B cell (primary cell): ENCODE results near the gene TRIM44. TPM values are rescaled to one million over a fixed set of nuclear protein-coding genes. Genes with fewer than 3 reads are reported as not detected.

Experiments
- ATAC-seq: fragments of 200-7000 bp; cut with Tn5 transposase; one replicate; pipeline ENCODE4 v1.10.0; 2021; ENCODE audit warnings: low read depth, mild to moderate bottlenecking, moderate number of reproducible peaks, moderate library complexity
- CTCF ChIA-PET: fragments of 350-600 bp; sonication (Branson Sonifier 250); formaldehyde crosslinking; loops from one replicate; lab custom pipeline; 2021; ENCODE audit warnings: antibody characterized with exemption, inconsistent platforms; lab: Charles Lee
- POLR2A ChIA-PET: fragments of 350-600 bp; sonication (Branson Sonifier 250); formaldehyde crosslinking; loops from one replicate; lab custom pipeline; 2021; ENCODE audit warnings: antibody characterized with exemption; lab: Charles Lee
- DNase-seq: peaks from one replicate; pipeline ENCODE4 v3.0.0; 2013
- H2AFZ ChIP-seq: 2 replicates; pipeline ENCODE4 v1.6.1; 2012; ENCODE audit warnings: mild to moderate bottlenecking, low read depth, low read length; ENCODE audit not compliant: insufficient read depth, poor library complexity, severe bottlenecking
- H3K27ac ChIP-seq, 2 donors: 1 replicate in 1 of 2; 2 replicates in 1 of 2; pipeline ENCODE4 v1.5.1; 2012 to 2013; ENCODE audit warnings: low read length in 2 of 2, mild to moderate bottlenecking in 2 of 2, moderate library complexity in 1 of 2
- H3K27me3 ChIP-seq, 4 experiments: fragments of 200-600 bp in 1 of 4; sonication (generic) in 1 of 4; replicated peaks in 1 of 4; 1 replicate in 2 of 4; 2 replicates in 2 of 4; pipeline versions ENCODE4 v1.6.1 to v1.7.0; 2013 to 2016; ENCODE audit warnings: low read length in 3 of 4, mild to moderate bottlenecking in 2 of 4, mixed read lengths in 1 of 4, moderate library complexity in 1 of 4; ENCODE audit not compliant: insufficient read depth in 4 of 4, control insufficient read depth in 3 of 4; ENCODE audit errors: control extremely low read depth in 1 of 4
- H3K36me3 ChIP-seq, 2 experiments: replicated peaks in 1 of 2; 1 replicate in 1 of 2; 2 replicates in 1 of 2; pipeline versions ENCODE4 v1.6.1 to v1.7.1; 2013; ENCODE audit warnings: low read length in 1 of 2; ENCODE audit not compliant: insufficient read depth in 2 of 2, control insufficient read depth in 1 of 2; ENCODE audit errors: control extremely low read depth in 1 of 2, extremely low read depth in 1 of 2
- H3K4me1 ChIP-seq, 2 donors: fragments of 200-600 bp in 1 of 2; sonication (generic) in 1 of 2; 1 replicate in 1 of 2; 2 replicates in 1 of 2; pipeline versions ENCODE4 v1.5.1 to v1.6.1; 2013 to 2017; ENCODE audit warnings: low read length in 2 of 2; ENCODE audit not compliant: control insufficient read depth in 2 of 2, insufficient read depth in 2 of 2
- H3K4me2 ChIP-seq: replicated peaks from 2 replicates; pipeline ENCODE3; 2012; ENCODE audit warnings: mild to moderate bottlenecking, low read depth, low read length; ENCODE audit not compliant: poor library complexity, severe bottlenecking
- H3K4me3 ChIP-seq, 5 experiments: fragments of 200-600 bp in 1 of 5; sonication (generic) in 1 of 5; 1 replicate in 3 of 5; 2 replicates in 2 of 5; pipeline versions ENCODE4 v1.5.1 to v1.7.0; 2011 to 2016; ENCODE audit warnings: low read length in 4 of 5, mild to moderate bottlenecking in 4 of 5, low read depth in 2 of 5, control low read depth in 1 of 5, moderate library complexity in 1 of 5; ENCODE audit not compliant: insufficient read depth in 1 of 5; ENCODE audit errors: control extremely low read depth in 1 of 5, extremely low read depth in 1 of 5
- H3K79me2 ChIP-seq: fragments of 200-600 bp; sonication (generic); one replicate; pipeline ENCODE4 v1.6.0; 2016; ENCODE audit warnings: low read length; ENCODE audit not compliant: control insufficient read depth, insufficient read depth
- H3K9ac ChIP-seq: fragments of 200-600 bp; sonication (generic); 2 replicates; pipeline ENCODE4 v1.6.1; 2017; ENCODE audit warnings: mild to moderate bottlenecking, low read length, moderate library complexity
- H3K9me3 ChIP-seq, 3 donors: one replicate each; pipeline versions ENCODE4 v1.6.1 to v1.7.1; 2013; ENCODE audit warnings: low read length in 2 of 3; ENCODE audit not compliant: control insufficient read depth in 2 of 3, insufficient read depth in 1 of 3; ENCODE audit errors: control extremely low read depth in 1 of 3
- H4K20me1 ChIP-seq: 2 replicates; pipeline ENCODE4 v1.6.0; 2012; ENCODE audit warnings: mild to moderate bottlenecking, low read length; ENCODE audit not compliant: insufficient read depth, control insufficient read depth, poor library complexity, severe bottlenecking
- H3K27ac Mint-ChIP-seq: one replicate; pipeline ENCODE4 v1.8.0; 2021; ENCODE audit warnings: mixed read lengths
- H3K27me3 Mint-ChIP-seq: one replicate; pipeline ENCODE4 v1.8.0; 2021; ENCODE audit warnings: mixed read lengths
- H3K4me1 Mint-ChIP-seq: one replicate; pipeline ENCODE4 v1.8.0; 2021; ENCODE audit warnings: mixed read lengths
- H3K4me3 Mint-ChIP-seq: one replicate; pipeline ENCODE4 v1.8.0; 2021; ENCODE audit warnings: mixed read lengths
- H3K9me3 Mint-ChIP-seq: one replicate; pipeline ENCODE4 v1.8.0; 2022; ENCODE audit warnings: mixed read lengths; ENCODE audit not compliant: insufficient read depth
- EZH2 ChIP-seq: IDR thresholded peaks from 2 replicates; pipeline ENCODE4 v1.6.1; 2012; ENCODE audit warnings: borderline replicate concordance, low read depth, mild to moderate bottlenecking, moderate library complexity, low read length; ENCODE audit not compliant: insufficient read depth, poor library complexity, severe bottlenecking
- WGBS: methylation state at CpG from one replicate; pipeline ENCODE4 v1.1.5; 2013; ENCODE audit warnings: missing lambda C conversion rate; ENCODE audit not compliant: insufficient coverage; 5-methylcytosine and 5-hydroxymethylcytosine counted together
- intact Hi-C: fragments of 100-400 bp; cut with micrococcal nuclease; formaldehyde crosslinking; loops from one replicate; pipeline ENCODE4 v1.10.0; 2022
- polyA plus RNA-seq: library from polyadenylated mRNA; depleted of rRNA; stranded (reverse); fragments of >200 nt; gene quantifications from 2 replicates; pipeline ENCODE4 v1.2.3, GENCODE V29; 2012
- total RNA-seq, 2 donors: library from RNA; stranded (reverse); fragments of 120-200 nt in 1 of 2; gene quantifications; 1 replicate in 1 of 2; 2 replicates in 1 of 2; pipeline versions ENCODE4 v1.2.3 to v1.2.4, GENCODE V29; 2013 to 2022
- TF ChIP-seq, protein P1 (sequence below): fragments of 200-600 bp; IDR thresholded peaks from one replicate; pipeline ENCODE4 v1.8.0; 2022; ENCODE audit warnings: antibody characterized with exemption, mild to moderate bottlenecking

Gene TRIM44
- total and polyA plus RNA-seq, 2 donors (not counting 1 experiment from before 2014, with no cell fraction given) = 39.1 to 71.1 TPM

DNA sequence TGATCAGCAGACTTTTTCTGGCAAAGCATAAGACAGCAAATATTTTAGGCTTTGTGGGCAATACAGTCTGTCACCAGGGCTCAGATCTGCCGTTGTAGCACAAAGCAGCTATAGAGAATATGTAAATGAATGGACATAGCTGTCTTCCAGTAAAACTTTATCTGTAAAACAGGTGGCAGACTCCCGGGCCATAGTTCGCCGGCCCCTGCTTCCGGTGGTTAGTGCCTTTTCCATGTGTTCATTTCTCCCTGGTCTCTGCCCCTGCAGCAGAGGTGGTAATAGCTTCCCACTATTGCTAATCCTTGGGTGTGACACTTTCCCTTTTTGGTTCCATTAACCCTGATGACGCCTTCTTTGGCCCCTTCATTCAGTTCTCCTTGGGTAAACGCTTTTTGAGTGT is 187.6 kb downstream of the TRIM44 start:
- Mint-ChIP-seq H3K4me3 (no peak overlapping the region), H3K27ac (no peak overlapping the region), H3K9me3 (no peaks in the 10 kb centered on the region), H3K4me1 (no peaks in the 10 kb centered on the region), H3K27me3 (peaks cover 6% of the 10 kb centered on the region)
- Histone ChIP-seq H3K4me2 (no peak overlapping the region), H3K79me2 (no peaks in the 10 kb centered on the region), H3K36me3 (no peaks in the 10 kb centered on the region), H4K20me1 (no peaks in the 10 kb centered on the region), H3K27ac (no peak overlapping the region), H3K9ac (no peak overlapping the region), H3K4me1 (no peaks in the 10 kb centered on the region), H3K4me3 (no peak overlapping the region), H3K9me3 (peaks cover 0 to under 1% (median 0%) of the 10 kb centered on the region in 3 donors), H2AFZ (no peak overlapping the region), H3K27me3 (peaks cover 0 to 18% (median 0%) of the 10 kb centered on the region in 4 experiments)
- CTCF ChIA-PET = no interaction called here
- no peak for DNase-seq
- POLR2A ChIA-PET = no interaction called here
- 97% methylated on average over 6 of the region's 7 CpGs for WGBS
- intact Hi-C loops = no loop called here
- ATAC-seq = no peak
- TF ChIP-seq, protein P1, sequence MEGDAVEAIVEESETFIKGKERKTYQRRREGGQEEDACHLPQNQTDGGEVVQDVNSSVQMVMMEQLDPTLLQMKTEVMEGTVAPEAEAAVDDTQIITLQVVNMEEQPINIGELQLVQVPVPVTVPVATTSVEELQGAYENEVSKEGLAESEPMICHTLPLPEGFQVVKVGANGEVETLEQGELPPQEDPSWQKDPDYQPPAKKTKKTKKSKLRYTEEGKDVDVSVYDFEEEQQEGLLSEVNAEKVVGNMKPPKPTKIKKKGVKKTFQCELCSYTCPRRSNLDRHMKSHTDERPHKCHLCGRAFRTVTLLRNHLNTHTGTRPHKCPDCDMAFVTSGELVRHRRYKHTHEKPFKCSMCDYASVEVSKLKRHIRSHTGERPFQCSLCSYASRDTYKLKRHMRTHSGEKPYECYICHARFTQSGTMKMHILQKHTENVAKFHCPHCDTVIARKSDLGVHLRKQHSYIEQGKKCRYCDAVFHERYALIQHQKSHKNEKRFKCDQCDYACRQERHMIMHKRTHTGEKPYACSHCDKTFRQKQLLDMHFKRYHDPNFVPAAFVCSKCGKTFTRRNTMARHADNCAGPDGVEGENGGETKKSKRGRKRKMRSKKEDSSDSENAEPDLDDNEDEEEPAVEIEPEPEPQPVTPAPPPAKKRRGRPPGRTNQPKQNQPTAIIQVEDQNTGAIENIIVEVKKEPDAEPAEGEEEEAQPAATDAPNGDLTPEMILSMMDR = no peak
- no peak for TF ChIP-seq EZH2

DNA sequence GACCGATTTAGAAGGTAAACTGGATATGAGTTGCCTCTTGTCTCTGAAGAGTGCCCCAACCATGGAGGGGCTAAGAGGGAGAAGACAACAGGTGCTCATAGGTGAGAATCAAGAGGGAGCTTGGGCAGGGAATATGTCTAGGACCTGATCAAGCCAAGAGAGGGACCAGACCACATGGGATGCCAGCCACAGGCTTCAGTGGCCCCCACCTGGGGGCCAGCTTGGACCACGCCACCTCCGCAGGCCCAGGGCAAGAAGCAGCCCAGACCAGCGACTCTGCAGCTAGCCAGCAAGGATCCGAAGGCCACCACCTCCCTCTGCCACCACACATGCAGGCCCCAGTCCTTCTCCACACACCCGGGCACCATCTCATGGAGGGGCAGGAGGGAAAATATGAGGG is 188.8 kb downstream of the TRIM44 start:
- Histone ChIP-seq H2AFZ (no peak overlapping the region), H3K9me3 (no peaks in the 10 kb centered on the region), H3K36me3 (no peaks in the 10 kb centered on the region), H3K79me2 (no peaks in the 10 kb centered on the region), H3K27ac (no peak overlapping the region), H3K4me1 (no peaks in the 10 kb centered on the region), H3K27me3 (peaks cover 0 to 11% (median 0%) of the 10 kb centered on the region in 4 experiments), H4K20me1 (no peaks in the 10 kb centered on the region), H3K9ac (no peak overlapping the region), H3K4me2 (no peak overlapping the region), H3K4me3 (no peak overlapping the region)
- intact Hi-C loops = no loop called here
- Mint-ChIP-seq H3K9me3 (no peaks in the 10 kb centered on the region), H3K27ac (no peak overlapping the region), H3K4me3 (no peak overlapping the region), H3K27me3 (peaks cover 6% of the 10 kb centered on the region), H3K4me1 (no peaks in the 10 kb centered on the region)
- ChIA-PET CTCF (no interaction called here), POLR2A (no interaction called here)
- TF ChIP-seq EZH2 = no peak
- TF ChIP-seq, protein P1 = no peak
- ATAC-seq = no peak
- 100% methylated on average over 2 of the region's 6 CpGs for WGBS
- DNase-seq = no peak
